WERI-Rb-1 (cell line): ENCODE measurements around the gene TFG.

Experiments used
- DNase-seq: peaks from one replicate; pipeline ENCODE4 v3.0.0-alpha.2; 2020
- H3K27ac ChIP-seq: fragments of 250-450 bp; sonication (Bioruptor Pico); 2 replicates; pipeline ENCODE4 v1.5.1; 2020; ENCODE audit warnings: mild to moderate bottlenecking, moderate library complexity
- H3K27me3 ChIP-seq: fragments of 250-450 bp; sonication (Bioruptor Pico); 2 replicates; pipeline ENCODE4 v1.5.1; 2021; ENCODE audit warnings: mild to moderate bottlenecking, low read depth, moderate library complexity; ENCODE audit not compliant: insufficient read depth, severe bottlenecking
- H3K36me3 ChIP-seq: fragments of 250-450 bp; sonication (Bioruptor Pico); 2 replicates; pipeline ENCODE4 v1.5.1; 2020; ENCODE audit warnings: mild to moderate bottlenecking, moderate library complexity
- H3K4me3 ChIP-seq: 2 replicates; pipeline ENCODE4 v1.5.1; 2011; ENCODE audit warnings: low read depth, mild to moderate bottlenecking, control low read depth, low read length
- H3K9me3 ChIP-seq: fragments of 250-450 bp; sonication (Bioruptor Pico); 2 replicates; pipeline ENCODE4 v1.5.1; 2021; ENCODE audit warnings: mild to moderate bottlenecking, moderate library complexity; ENCODE audit not compliant: severe bottlenecking
- CTCF ChIP-seq: IDR thresholded peaks from 2 replicates; pipeline ENCODE4 v1.5.1; 2011; ENCODE audit warnings: low read depth, mild to moderate bottlenecking, control low read depth, inconsistent platforms, low read length

The TFG gene

GRCh38 chr3:100748967-100749366 lies 39.7 kb downstream of the TFG start:
- Histone ChIP-seq H3K4me3 (no peak overlapping the region), H3K36me3 (peaks cover 56% of the 10 kb centered on the region), H3K27ac (no peak overlapping the region), H3K27me3 (no peaks in the 10 kb centered on the region), H3K9me3 (no peaks in the 10 kb centered on the region)
- TF ChIP-seq CTCF: no peak
- no peak for DNase-seq

- no peak for TF ChIP-seq CTCF
- Histone ChIP-seq H3K9me3 (no peaks in the 10 kb centered on the region), H3K36me3 (peaks cover 21% of the 10 kb centered on the region), H3K4me3 (no peak overlapping the region), H3K27ac (no peak overlapping the region), H3K27me3 (no peaks in the 10 kb centered on the region)
- DNase-seq: no peak
Measured at GRCh38 chr3:100753846-100754245, 44.6 kb downstream of the TFG start.

- Histone ChIP-seq H3K36me3 (peaks cover 13% of the 10 kb centered on the region), H3K27ac (no peak overlapping the region), H3K4me3 (no peak overlapping the region), H3K9me3 (no peaks in the 10 kb centered on the region), H3K27me3 (no peaks in the 10 kb centered on the region)
- TF ChIP-seq CTCF: no peak
- no peak for DNase-seq
Measured at GRCh38 chr3:100754563-100755334, 45.5 kb downstream of the TFG start.

- TF ChIP-seq CTCF: no peak
- Histone ChIP-seq H3K27me3 (no peaks in the 10 kb centered on the region), H3K27ac (no peak overlapping the region), H3K9me3 (no peaks in the 10 kb centered on the region), H3K4me3 (no peak overlapping the region), H3K36me3 (peaks cover 4% of the 10 kb centered on the region)
- DNase-seq: no peak
Measured at GRCh38 chr3:100756441-100756840, 47.1 kb downstream of the TFG start.

- DNase-seq: no peak
- no peak overlapping the region for H3K4me3 ChIP-seq
- H3K27me3 ChIP-seq: no peaks in the 10 kb centered on the region
- H3K36me3 ChIP-seq: no peaks in the 10 kb centered on the region; the same call in 1 of the 2 replicates
- H3K27ac ChIP-seq: no peak overlapping the region
- H3K9me3 ChIP-seq: no peaks in the 10 kb centered on the region
- TF ChIP-seq CTCF: no peak
Measured at GRCh38 chr3:100759159-100759558, 49.9 kb downstream of the TFG start.

- Histone ChIP-seq H3K9me3 (no peaks in the 10 kb centered on the region), H3K27ac (no peak overlapping the region), H3K4me3 (no peak overlapping the region), H3K36me3 (no peaks in the 10 kb centered on the region; the same call in 1 of the 2 replicates), H3K27me3 (no peaks in the 10 kb centered on the region)
- no peak for DNase-seq
- no peak for TF ChIP-seq CTCF
Measured at GRCh38 chr3:100759950-100760349, 50.7 kb downstream of the TFG start.
